Activated naive CD4-positive, alpha-beta T cell treated with Interleukin-2 at 50 U/mL for 16 hours (primary cell): ENCODE results near the gene PDE2A.

ENCODE experiments used
- DNase-seq: peaks from one replicate; pipeline ENCODE4 v3.0.0-alpha.2; 2020

PDE2A gene

DNA sequence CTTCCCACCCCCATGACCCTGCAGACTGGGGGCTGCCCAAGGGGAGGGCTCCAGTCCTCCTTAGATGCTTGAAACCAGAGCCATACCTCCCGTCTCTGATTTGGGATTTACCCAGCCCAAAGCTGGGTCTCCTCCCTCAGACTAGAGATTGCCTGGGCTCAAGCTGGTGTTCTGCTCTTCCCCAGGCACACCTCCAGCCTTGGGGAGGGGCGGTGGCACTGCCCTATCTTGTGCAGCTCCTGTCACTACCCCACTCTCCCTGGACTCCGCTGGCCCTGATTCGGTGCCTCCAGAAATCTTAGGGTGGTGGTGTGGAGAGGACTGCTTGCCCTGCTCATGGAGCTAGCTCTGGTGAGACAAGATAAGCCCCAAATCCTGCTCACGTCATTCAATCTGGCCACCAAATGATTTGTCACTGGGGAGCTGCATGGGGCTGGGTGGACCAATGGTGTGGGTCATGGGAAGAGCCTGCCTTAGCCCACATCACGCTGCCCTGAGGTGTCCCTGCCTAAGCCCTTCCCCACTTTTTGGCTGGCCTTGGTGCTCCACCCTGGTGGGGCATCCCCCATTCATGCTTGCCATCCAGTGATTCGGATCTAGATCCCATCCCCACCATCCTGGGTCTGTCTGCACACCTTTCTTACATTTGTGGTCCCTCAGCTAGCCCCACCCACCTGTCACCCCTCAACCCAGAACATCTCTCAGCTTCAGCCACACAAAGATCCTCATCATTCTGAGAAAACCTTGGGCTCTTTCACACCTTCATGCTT lies 87.7 kb downstream of the PDE2A start:
- DNase-seq = no peak

DNA sequence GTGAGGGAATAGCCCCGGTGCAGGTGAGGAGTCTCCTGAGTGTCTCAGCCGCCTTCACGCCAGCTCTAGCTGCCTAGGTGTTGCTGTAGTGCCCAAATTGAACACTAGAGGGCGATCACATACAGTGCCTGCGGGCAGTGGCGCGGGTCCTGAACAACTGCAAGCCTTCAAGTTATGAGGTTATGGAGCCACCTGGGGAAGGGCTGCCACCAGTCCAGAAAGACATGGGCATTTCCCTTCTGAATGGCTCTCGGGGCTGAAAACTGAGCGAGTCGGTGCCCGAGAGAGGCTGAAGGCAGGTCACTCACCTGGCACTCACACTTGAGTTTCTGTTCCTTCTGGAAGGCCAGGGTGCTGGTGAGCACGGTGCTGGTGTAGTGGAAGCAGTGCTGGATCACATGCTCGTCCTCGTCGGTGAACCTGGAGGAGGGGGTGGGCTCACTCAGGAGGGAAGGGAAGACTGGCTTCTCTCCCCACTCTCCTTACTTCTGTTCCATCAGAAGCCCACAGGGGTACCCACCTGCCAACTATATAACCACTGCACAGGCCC lies 88.4 kb downstream of the PDE2A start:
- peak; percentile 55 for DNase-seq

DNA sequence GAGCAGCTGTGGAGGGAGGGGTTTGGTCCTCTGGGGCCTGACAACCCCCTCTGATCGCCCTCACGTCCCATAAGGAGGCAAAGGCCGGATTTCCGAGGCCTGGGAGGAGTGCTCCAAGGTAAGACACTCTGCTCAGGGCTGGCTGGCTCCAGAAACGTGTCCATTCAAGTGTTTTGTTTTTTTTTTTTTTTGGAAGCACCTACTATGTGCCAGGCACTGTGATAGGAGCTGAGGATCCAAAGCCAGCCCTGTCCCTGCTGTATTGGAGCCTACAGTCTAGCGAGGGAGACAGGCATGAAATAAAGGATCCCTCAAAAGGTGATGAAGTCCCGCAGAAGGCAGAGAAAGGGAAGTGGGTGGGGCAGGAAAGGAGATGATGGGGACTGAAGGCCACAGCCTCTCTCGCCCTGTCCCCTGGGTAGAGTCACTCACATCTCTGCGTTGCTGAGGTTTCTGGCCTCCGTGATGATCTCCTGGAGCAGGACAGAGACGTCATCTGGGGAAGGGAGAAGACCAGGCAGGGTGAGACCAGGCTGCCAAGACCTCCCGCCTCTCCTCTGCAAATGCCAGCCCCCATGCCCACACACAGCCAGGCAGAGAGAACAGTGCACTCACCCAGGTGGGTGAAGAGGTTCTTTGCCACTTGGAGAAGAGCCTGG lies 89.2 kb downstream of the PDE2A start:
- DNase-seq = no peak

DNA sequence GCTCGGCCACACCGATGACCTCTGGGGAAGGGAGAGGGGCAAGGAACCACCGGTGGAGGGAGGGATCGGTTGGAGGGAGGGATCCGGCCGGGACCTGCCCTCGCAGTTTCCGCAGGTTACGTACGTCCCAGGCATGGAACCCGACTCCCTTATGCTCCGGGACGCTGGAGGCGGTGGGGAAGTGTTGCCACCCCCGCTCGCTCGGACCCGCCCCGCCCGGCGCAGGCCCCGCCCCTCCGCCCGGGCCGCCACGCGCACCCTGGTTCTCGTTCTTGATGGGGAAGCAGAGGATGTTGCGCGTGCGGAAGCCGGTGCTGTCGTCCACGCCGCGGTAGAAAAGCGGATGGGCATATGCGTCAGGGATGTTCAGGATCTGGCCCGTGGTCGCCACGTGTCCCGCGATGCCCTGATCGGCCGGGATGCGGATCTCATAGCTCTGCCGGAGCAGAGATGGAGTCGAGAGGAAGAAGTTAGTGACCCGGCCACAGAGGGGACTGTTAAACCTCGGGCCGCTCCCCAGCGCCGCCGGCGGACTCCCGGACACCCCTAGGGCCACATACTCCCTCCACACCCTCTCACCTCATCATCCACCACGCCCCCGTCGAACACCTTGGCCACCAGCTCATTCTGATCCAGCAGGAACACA lies 89.8 kb downstream of the PDE2A start:
- peak; percentile 65 for DNase-seq

DNA sequence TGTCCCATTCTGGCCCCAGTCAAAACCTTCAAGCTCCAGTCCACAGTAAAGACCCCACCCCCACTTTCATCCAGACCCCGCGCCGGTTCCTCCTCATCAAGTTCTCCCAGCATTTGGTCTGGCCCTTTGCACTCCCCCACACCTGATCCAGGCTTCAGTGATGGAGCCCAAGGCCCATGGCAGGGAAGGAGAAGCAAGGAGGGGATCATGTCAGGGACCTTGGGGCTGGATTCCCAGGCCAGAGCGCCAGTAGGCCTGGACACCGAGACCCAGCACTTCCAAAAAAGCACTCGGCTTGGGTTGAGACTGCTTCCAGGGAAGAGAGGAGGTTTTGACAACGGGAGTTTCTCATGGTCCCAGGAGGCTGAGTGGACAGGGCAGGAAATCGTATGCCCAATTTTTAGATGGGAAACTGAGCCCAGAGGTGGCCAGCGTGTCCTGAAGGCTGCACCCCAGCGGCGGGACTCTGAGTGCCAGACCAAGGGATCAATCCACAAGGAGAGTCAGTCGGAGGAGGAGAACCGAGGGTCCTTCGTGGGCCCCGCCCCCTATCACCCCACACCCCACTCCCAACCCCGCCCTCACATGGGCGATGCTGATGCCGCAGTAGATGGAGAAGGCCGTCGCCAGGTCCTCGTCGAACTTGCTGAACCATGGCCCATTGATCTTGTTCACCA lies 90.5 kb downstream of the PDE2A start:
- no peak for DNase-seq

DNA sequence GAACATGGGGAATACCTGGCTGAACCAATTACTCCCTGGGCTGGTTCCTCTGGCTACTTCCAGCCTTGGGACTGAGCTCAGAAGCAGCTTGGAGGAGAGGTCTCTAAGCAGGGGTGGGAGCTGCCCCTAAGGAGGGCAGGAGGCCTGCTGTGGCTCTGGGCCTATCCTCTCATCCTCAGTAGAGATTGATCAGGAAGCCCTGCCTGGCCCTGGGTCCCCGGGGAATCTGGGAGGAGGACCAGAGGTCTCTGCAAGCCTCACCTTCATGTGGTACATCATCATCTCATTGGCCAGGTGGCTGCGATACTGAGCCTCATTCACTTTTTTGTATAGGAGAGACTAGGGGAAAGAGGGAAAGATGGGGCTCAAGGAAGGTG lies 91.1 kb downstream of the PDE2A start:
- no peak for DNase-seq

DNA sequence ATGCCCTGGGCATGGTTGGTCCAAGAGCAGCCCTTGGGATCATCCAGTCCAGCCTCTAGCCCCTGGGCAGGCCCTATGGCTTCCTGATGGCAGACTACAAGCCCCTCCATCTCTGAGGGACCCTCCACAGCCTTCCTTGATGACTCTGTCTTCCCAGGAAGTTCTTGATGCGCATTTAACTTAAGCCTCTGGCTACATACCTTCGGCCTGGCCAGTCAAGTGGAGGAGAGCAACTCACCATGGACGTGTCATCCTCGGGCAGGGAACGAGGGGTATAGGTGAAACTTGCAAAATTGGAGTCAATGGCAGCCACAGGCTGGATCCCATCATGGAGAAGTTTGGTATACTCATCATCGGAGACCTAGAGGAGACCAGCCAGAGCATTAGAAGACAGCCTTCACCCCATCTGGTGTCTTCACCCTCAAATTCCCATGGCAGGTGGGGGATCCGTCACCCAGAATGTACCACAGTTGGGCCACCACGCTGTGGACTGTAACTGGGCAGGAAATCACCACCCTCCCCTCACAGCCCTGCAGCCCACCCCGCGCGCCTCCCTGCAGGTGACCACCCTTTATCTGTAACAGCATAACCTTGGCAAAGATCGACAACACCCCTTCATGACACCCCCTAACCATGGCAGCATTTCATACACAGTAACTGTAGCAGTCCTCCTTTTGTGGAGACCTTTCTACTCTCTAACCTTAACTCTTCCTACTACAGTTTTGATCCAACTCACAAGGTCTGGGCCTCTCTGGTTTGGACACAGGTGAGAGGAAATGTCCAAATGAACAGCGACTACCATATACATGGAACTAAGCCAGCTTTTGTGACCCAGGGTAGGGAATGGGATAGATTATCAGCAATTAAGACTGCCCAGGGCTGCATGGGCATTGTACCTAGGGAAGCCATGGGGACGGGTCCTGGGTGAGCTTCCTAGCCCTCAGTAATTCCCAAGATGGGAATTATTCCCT lies 91.7 kb downstream of the PDE2A start:
- no peak for DNase-seq

DNA sequence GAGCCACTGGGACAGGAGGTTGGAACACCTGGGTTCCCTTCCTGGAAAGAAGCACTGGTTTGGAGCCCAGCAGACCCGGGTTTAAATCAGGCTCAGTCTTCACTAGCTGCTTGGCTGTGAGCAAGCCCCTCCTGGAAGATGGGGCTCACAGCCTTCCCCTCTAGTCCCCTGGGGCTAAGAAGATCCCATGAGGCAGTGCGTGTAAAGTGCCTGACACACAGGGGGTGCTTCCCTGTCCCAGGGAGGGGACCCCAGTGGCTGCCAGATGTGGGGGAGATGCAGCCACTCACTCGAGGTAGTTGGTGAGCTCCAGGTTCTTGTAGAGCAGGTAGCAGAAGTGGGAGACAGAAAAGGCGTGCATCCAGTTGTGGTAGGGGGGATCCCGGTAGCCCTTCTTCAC lies 93.2 kb downstream of the PDE2A start:
- DNase-seq = no peak

DNA sequence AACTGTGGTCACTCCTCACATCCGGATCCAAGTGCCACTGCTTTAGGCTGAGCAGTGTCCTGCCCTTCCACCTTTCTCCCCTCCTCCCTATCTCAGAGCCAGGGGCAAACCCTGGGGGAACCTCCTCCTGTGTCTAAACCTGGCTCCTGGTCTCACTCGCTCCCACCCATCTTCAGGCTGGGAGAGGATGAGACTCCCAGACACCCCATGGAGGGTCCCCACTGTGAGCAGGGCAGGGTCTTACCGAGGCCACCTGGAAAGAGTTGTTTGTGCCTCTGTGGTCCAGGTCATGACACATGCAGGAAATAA lies 93.6 kb downstream of the PDE2A start:
- no peak for DNase-seq

DNA sequence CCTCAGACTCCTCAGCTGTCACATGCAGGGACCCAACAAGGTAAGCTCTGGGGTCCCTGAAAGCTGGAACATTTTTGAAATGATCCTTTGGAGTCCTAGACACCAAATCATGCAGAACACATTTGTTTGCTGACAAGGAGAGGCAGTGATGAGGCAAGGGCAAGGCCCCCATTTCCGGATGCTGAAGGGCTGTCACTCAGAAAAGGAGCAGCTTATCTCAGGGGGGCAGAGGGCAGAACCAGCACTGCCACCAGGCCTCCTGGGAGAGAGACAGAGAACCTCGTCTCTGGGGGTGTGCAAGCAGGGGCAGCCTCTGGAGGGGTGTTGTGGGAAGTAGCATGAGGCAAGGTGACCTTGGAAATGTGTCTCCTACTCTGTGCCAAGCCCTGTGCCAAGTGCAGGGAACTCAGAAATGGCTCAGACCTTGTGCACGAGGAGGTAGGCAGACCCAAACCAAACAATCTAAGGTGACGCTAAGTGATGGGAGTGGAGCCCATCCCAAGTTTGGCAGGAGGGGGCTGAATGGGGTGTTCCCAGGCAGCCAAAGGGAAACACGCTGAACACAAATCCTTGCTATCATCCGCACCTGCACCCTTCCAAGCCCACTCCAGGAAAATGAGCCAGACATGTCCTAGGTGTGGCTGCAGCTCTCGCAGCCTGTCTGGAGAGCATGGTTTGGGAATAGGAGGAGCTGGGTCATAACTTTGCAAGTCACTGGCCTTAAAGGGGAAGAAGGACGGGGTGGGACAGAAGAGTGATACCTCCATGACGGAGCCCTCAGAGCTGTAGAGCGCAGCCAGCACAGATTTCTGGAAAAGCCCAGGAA lies 94.2 kb downstream of the PDE2A start:
- DNase-seq = no peak

DNA sequence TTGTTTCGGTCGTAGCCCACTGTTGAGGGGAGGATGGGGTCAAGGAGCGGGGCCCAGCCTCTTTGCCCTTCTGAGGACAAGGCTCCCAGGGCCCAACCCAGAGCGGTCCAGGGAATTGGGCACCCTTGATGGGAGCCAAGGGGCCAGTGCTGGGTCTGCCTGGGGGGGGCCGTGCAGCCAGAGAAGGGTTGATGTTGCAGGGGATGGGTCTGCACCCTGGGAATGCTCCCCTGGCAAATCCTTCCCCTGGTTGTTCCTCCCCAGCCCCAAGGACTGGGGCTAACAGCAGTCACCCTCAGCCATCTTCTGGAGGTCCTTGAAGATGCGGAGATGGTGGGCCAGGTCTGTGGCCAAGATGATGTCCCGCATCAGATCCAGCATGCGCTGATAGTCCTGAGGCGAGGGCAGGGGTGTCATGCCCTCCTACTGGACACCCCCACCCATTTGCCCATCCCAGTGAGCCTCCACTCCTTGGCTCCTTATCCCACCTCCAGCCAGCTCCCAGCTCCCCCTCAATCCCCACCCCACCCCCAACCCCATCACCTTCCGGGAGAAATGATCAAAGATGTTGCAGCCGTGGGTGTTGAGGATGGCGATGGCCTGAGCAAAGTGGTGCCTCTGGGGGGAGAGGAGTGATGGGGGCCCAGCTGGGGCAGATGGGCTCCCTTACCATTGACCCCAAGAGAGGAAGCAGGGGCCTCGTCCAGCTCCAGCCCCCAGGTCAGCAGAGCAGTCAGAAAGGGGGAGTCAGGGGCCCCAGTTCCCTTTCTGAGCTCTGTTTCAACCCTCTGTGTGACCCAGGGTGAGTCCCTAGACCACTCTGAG lies 95.0 kb downstream of the PDE2A start:
- DNase-seq = no peak

DNA sequence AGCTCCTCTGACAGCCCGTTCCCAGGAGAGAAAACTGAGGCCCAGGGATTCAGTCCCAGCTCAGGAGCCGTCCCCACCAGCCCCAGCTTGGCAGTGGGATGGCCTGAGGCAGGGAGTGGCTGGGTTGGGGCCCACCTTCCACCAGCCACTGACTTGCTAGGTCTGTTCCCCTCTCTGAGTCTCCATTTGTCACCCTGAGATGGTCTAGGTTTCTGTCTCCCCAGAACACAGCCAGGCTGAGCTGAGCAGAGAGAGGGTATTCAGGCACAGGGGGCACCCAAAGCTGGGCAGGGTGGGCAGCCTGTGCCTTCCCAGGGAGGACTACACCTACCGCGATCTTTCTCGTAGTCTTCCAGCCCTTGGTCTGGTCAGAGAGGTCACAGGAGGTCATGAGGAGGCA lies 95.7 kb downstream of the PDE2A start:
- DNase-seq = no peak

DNA sequence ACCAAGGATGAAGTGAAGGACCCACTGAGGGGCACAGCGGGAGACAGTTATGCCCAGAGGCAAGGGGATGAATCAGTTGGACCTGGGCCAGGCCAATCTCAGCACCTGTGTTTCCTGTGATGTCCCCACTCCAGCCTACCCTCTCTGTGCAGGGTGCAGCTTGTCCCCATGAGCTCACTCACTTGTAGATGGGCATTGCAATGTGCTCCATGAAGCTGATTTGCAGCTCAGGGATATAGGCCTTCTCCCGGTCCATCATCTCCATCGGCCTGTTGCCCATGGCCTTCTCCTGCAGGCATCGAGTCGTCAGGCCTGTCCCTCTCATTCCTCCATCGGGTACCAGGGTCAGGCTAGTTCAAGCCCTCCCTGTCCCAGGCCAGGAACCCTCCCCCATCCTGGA lies 96.2 kb downstream of the PDE2A start:
- no peak for DNase-seq

DNA sequence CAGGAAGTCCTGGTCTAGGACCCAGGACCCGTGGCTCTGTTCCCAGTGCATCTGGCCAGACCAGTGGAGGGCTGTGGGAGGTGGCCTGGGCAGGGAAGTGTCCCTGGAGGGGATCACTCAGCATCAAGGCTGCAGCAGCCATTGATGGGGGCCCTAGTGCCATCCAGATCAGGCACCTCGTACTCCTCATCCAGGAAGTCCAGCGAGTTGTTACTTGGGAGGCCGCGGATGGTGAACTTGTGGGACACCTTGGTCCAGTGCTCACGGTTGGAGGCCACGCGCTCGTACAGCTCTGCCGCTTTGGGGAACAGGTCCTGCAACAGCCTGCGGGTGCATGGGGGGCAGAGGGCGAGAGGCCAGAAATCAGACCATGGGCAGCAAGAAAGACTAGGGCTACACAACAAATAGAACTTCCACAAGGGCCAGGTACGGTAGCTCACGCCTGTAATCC lies 96.9 kb downstream of the PDE2A start:
- DNase-seq = no peak

DNA sequence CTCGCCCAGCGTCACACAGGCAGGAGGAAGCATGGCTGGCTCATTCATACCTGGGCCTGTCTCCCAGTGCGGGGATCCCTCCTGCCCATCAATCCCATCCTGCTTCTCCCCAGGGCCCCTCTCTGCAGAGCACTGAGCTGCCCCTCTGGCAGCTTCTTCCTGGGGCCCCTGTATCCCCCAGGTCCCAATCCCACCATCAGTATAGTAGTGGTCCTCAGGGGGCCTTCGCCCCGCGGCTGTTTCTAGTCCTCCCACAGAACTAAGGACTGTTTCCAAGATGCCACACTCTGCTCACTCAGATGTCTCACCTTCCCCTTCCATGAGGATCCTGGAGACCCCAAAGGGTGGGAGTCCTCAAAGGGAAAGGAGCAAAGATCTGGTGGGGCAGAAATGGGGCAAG lies 97.6 kb downstream of the PDE2A start:
- DNase-seq = no peak

DNA sequence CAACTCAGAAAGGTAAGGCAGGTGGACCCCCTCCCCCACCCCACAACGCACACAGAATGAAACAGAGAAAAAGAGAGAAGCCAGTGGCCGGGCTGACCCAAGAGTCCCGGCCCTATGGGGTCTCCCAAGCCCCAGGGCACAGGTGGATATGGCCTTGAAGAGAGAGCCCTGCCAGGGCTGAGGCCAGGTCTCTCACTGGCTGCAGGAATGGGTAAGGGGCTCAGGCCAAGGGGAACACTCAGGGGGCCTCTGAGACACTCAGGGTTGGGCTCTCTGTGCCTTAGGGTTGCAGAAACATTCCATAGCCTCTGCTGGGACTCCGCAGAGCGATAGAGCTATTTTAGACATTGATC lies 98.0 kb downstream of the PDE2A start:
- DNase-seq = no peak

DNA sequence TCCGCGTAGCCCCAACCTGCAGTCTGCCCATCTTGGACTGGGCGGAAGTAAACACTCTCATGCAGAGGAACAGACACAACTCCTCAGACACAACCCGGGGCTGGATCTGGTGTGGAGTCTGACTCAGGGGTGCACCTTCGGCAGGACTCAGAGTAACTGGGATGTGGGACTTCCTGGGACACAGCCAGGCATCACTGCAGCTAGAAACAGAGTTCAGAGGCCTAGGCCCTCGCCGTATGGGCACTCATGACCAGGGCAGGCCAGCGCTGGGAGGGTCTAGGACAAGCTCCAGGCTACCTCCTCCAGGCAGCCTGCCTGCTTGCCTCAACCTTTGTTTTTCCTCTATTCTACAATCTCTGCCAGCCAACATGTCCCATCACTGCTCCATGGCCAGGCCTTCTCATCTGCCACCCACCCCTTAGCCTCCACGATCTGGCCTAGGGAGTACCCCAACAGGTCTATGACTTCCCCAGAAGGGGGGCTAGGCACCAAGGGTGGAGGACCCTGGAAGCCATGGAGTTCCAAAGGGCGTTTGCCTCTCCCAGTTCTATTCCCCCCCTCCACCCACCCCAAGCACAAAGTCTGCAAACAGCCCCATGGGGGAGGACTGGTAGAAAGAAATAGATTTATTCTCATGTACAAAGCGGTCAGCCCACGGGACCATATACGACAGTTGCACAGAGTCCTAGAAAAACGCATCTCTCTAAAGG lies 98.5 kb downstream of the PDE2A start:
- DNase-seq = no peak

DNA sequence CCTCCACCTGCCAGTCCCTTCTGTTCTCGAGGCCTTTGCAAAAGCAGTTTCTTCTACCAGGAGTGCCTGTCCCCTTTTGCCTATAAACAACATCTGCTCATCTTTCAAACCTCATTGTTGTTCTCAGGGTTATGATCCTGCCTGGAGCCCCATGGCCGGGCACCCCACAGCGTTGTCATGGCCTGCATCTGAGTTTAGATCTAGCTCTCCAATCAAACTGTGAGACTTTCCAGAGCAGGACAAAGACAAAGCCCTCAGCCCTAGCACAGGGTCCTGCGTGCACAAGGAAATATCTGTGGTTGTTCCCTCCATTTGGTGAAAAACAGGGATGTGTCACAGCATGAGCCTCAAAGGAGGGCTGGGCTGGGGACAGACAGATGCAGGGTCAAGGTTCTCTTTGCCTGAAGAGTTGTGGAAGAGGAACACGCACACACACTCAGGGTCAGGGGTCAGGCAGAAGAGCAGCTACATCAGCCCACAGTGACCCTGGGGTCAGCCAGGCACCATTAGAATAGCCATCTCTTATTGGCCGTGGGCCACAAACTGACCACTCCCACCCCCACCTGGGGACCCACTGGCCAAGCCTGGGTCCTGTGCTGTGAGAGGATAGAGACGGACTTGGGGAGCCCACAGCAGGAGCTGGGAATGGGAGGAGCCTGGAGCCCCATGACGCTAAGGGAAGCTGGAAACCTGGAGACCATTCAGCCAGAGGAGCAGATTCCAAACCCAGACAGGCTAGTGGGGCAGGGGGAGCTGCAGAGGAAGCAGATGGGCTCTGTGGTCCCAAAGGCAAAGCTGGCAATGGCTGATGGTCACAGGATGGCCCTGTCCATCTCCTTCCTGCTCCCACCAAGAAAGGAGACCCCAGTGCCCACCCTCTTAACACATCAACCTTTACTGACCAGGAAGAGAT lies 99.4 kb downstream of the PDE2A start:
- DNase-seq = no peak
